Lower leg skin (tissue), 3 donors: ENCODE data around the gene LDLRAD3.

Source experiments
- CTCF ChIP-seq, 3 donors: fragments of 450-650 bp; IDR thresholded peaks; one replicate each; pipeline ENCODE4 v1.5.1; 2016; ENCODE audit warnings: antibody characterized with exemption in 3 of 3, mild to moderate bottlenecking in 3 of 3, moderate library complexity in 2 of 3
- POLR2A ChIP-seq, 2 donors: fragments of 450-650 bp; IDR thresholded peaks; one replicate each; pipeline ENCODE4 v1.6.1; 2016 to 2017; ENCODE audit warnings: antibody characterized with exemption in 2 of 2, mild to moderate bottlenecking in 1 of 2, moderate library complexity in 1 of 2

GRCh38 chr11:35976434-35976833, 32.6 kb downstream of the LDLRAD3 start:
- no peak for TF ChIP-seq CTCF (IDR thresholded peaks at IDR 0.05)
- TF ChIP-seq POLR2A (IDR thresholded peaks at IDR 0.05): no peak
